Measurements from ENCODE around the gene ADAMTS6.

Gene ADAMTS6

DNA sequence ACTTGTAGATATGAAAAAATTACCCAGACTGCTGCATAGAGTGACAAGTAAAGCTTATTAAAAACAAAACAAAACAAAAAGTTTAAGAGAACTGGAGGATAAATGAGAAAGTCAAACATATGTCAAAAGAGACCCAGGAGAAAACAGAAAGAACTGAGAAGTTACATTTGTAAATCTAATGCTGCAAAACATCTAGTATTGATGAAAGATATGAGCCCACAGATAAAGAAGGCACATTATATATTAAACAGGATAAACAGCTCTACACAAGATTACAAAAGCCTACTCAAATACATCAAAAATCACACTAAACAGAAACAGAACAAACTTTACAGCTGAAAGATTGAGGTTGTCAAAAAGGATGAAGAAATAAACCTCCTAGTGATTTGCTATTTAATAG is 55.1 kb downstream of the ADAMTS6 start:
- no peaks in the 10 kb centered on the region for H3K9me3 ChIP-seq (ENCODE audit: insufficient read depth, low read length, severe bottlenecking)
- no peaks in the 10 kb centered on the region for H3K4me1 ChIP-seq (ENCODE audit: insufficient read depth, low read length)
- TF ChIP-seq, protein P1, sequence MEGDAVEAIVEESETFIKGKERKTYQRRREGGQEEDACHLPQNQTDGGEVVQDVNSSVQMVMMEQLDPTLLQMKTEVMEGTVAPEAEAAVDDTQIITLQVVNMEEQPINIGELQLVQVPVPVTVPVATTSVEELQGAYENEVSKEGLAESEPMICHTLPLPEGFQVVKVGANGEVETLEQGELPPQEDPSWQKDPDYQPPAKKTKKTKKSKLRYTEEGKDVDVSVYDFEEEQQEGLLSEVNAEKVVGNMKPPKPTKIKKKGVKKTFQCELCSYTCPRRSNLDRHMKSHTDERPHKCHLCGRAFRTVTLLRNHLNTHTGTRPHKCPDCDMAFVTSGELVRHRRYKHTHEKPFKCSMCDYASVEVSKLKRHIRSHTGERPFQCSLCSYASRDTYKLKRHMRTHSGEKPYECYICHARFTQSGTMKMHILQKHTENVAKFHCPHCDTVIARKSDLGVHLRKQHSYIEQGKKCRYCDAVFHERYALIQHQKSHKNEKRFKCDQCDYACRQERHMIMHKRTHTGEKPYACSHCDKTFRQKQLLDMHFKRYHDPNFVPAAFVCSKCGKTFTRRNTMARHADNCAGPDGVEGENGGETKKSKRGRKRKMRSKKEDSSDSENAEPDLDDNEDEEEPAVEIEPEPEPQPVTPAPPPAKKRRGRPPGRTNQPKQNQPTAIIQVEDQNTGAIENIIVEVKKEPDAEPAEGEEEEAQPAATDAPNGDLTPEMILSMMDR (IDR thresholded peaks at IDR 0.05; ENCODE audit: borderline replicate concordance, extremely low read depth, low read length, poor library complexity, severe bottlenecking) = no peak
- no peak for TF ChIP-seq EZH2 (IDR thresholded peaks at IDR 0.05; ENCODE audit: borderline replicate concordance, low read depth, low read length, severe bottlenecking)
- H3K4me3 ChIP-seq (ENCODE audit: low read depth in 1 of 2, low read length in 2 of 2) = no peak overlapping the region
- H3K79me2 ChIP-seq (ENCODE audit: insufficient read depth, low read length) = no peaks in the 10 kb centered on the region
- no peaks in the 10 kb centered on the region for H3K27me3 ChIP-seq (ENCODE audit: insufficient read depth, low read length, poor library complexity)
- H3K27ac ChIP-seq (ENCODE audit: low read length) = no peak overlapping the region
- H3K9ac ChIP-seq (ENCODE audit: low read depth, low read length) = no peak overlapping the region
- H3K4me2 ChIP-seq (ENCODE audit: insufficient read depth, low read length) = no peak overlapping the region
- H4K20me1 ChIP-seq (ENCODE audit: insufficient read depth, low read length) = no peaks in the 10 kb centered on the region
- no peak overlapping the region for H2AFZ ChIP-seq (ENCODE audit: low read depth, low read length)
- DNase-seq (no peak), ATAC-seq (ENCODE audit: insufficient read depth, low read depth) (no peak)
- H3K36me3 ChIP-seq (ENCODE audit: insufficient read depth, low read length) = no peaks in the 10 kb centered on the region

- Histone ChIP-seq H3K4me3 (ENCODE audit: low read depth in 1 of 2, low read length in 2 of 2) (no peak overlapping the region), H3K27me3 (ENCODE audit: insufficient read depth, low read length, poor library complexity) (no peaks in the 10 kb centered on the region), H3K36me3 (ENCODE audit: insufficient read depth, low read length) (no peaks in the 10 kb centered on the region), H3K4me2 (ENCODE audit: insufficient read depth, low read length) (no peak overlapping the region), H3K27ac (ENCODE audit: low read length) (no peak overlapping the region), H3K9me3 (ENCODE audit: insufficient read depth, low read length, severe bottlenecking) (peaks cover 4% of the 10 kb centered on the region), H3K9ac (ENCODE audit: low read depth, low read length) (no peak overlapping the region), H3K4me1 (ENCODE audit: insufficient read depth, low read length) (no peaks in the 10 kb centered on the region), H4K20me1 (ENCODE audit: insufficient read depth, low read length) (no peaks in the 10 kb centered on the region), H3K79me2 (ENCODE audit: insufficient read depth, low read length) (no peaks in the 10 kb centered on the region), H2AFZ (ENCODE audit: low read depth, low read length) (no peak overlapping the region)
- ATAC-seq (ENCODE audit: insufficient read depth, low read depth) (no peak), DNase-seq (no peak)
- TF ChIP-seq EZH2 (IDR thresholded peaks at IDR 0.05; ENCODE audit: borderline replicate concordance, low read depth, low read length, severe bottlenecking) = no peak
- TF ChIP-seq, protein P1 (IDR thresholded peaks at IDR 0.05; ENCODE audit: borderline replicate concordance, extremely low read depth, low read length, poor library complexity, severe bottlenecking) = no peak
Measured at GRCh38 chr5:65423623-65424022, 58.1 kb downstream of the ADAMTS6 start.

DNA sequence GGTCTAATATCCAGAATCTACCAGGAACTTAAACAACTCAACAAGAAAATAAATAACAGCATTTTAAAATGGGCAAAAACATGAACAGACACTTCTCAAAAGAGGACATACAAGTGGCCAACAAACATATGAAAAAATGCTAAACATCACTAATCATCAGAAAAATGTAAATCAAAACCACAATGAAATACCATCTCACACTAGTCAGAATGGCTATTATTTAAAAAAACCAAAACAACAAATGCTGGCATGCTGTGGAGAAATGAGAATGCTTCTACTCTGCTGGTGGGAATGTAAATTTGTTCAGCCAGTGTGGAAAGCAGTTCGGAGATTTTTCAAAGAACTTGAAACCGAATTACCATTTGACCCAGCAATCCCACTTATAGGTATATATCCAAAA is 63.1 kb downstream of the ADAMTS6 start:
- no peak overlapping the region for H3K27ac ChIP-seq (ENCODE audit: low read length)
- H3K79me2 ChIP-seq (ENCODE audit: insufficient read depth, low read length) = no peaks in the 10 kb centered on the region
- H2AFZ ChIP-seq (ENCODE audit: low read depth, low read length) = no peak overlapping the region
- peaks cover 4% of the 10 kb centered on the region for H3K9me3 ChIP-seq (ENCODE audit: insufficient read depth, low read length, severe bottlenecking)
- H3K4me3 ChIP-seq (ENCODE audit: low read depth in 1 of 2, low read length in 2 of 2) = no peak overlapping the region
- H3K36me3 ChIP-seq (ENCODE audit: insufficient read depth, low read length) = no peaks in the 10 kb centered on the region
- H3K9ac ChIP-seq (ENCODE audit: low read depth, low read length) = no peak overlapping the region
- no peaks in the 10 kb centered on the region for H3K27me3 ChIP-seq (ENCODE audit: insufficient read depth, low read length, poor library complexity)
- ATAC-seq (ENCODE audit: insufficient read depth, low read depth) = no peak
- no peak for DNase-seq
- H3K4me2 ChIP-seq (ENCODE audit: insufficient read depth, low read length) = no peak overlapping the region
- H3K4me1 ChIP-seq (ENCODE audit: insufficient read depth, low read length) = no peaks in the 10 kb centered on the region
- no peaks in the 10 kb centered on the region for H4K20me1 ChIP-seq (ENCODE audit: insufficient read depth, low read length)
- TF ChIP-seq, protein P1 (IDR thresholded peaks at IDR 0.05; ENCODE audit: borderline replicate concordance, extremely low read depth, low read length, poor library complexity, severe bottlenecking) = no peak
- no peak for TF ChIP-seq EZH2 (IDR thresholded peaks at IDR 0.05; ENCODE audit: borderline replicate concordance, low read depth, low read length, severe bottlenecking)

- TF ChIP-seq, protein P1 (IDR thresholded peaks at IDR 0.05; ENCODE audit: borderline replicate concordance, extremely low read depth, low read length, poor library complexity, severe bottlenecking) = no peak
- TF ChIP-seq EZH2 (IDR thresholded peaks at IDR 0.05; ENCODE audit: borderline replicate concordance, low read depth, low read length, severe bottlenecking) = no peak
- DNase-seq (no peak), ATAC-seq (ENCODE audit: insufficient read depth, low read depth) (no peak)
- Histone ChIP-seq H3K27me3 (ENCODE audit: insufficient read depth, low read length, poor library complexity) (no peaks in the 10 kb centered on the region), H3K36me3 (ENCODE audit: insufficient read depth, low read length) (no peaks in the 10 kb centered on the region), H3K4me2 (ENCODE audit: insufficient read depth, low read length) (no peak overlapping the region), H4K20me1 (ENCODE audit: insufficient read depth, low read length) (no peaks in the 10 kb centered on the region), H3K4me1 (ENCODE audit: insufficient read depth, low read length) (no peaks in the 10 kb centered on the region), H3K4me3 (ENCODE audit: low read depth in 1 of 2, low read length in 2 of 2) (no peak overlapping the region), H3K79me2 (ENCODE audit: insufficient read depth, low read length) (no peaks in the 10 kb centered on the region), H3K9ac (ENCODE audit: low read depth, low read length) (no peak overlapping the region), H2AFZ (ENCODE audit: low read depth, low read length) (no peak overlapping the region), H3K27ac (ENCODE audit: low read length) (no peak overlapping the region), H3K9me3 (ENCODE audit: insufficient read depth, low read length, severe bottlenecking) (no peaks in the 10 kb centered on the region)
Measured at GRCh38 chr5:65413822-65414221, 67.9 kb downstream of the ADAMTS6 start.
